Neuronal stem cell (in vitro differentiated cells): ENCODE data around the gene ACSS3.
"Not testable (repeated sequence)": the region's sequence is repeated elsewhere in the genome, so short reads cannot be mapped to it uniquely, and the experiment has no call there.

Source experiments
- DNase-seq: peaks from one replicate; pipeline ENCODE4 v3.0.0-alpha.2; 2013; ENCODE audit warnings: low spot score
- H2AFZ ChIP-seq: one replicate; pipeline ENCODE4 v1.6.1; 2013; ENCODE audit warnings: mild to moderate bottlenecking, low read length, inconsistent platforms
- H2AK5ac ChIP-seq: 2 replicates; pipeline ENCODE4 v1.6.1; 2013; ENCODE audit warnings: low read depth, mild to moderate bottlenecking, inconsistent platforms, low read length, moderate library complexity, mixed read lengths
- H2BK120ac ChIP-seq: 2 replicates; pipeline ENCODE4 v1.6.1; 2013; ENCODE audit warnings: low read depth, mild to moderate bottlenecking, inconsistent platforms, low read length, moderate library complexity, mixed read lengths
- H2BK12ac ChIP-seq: one replicate; pipeline ENCODE4 v1.6.1; 2013; ENCODE audit warnings: low read length, inconsistent platforms
- H2BK15ac ChIP-seq: 2 replicates; pipeline ENCODE4 v1.6.1; 2013; ENCODE audit warnings: mild to moderate bottlenecking, low read length, inconsistent platforms, mixed read lengths
- H2BK5ac ChIP-seq: one replicate; pipeline ENCODE4 v1.6.1; 2013; ENCODE audit warnings: inconsistent platforms, mild to moderate bottlenecking, low read length, moderate library complexity
- H3K14ac ChIP-seq: one replicate; pipeline ENCODE4 v1.6.1; 2013; ENCODE audit warnings: low read length, inconsistent platforms
- H3K18ac ChIP-seq: 2 replicates; pipeline ENCODE4 v1.6.1; 2013; ENCODE audit warnings: low read length, inconsistent platforms
- H3K23ac ChIP-seq: 2 replicates; pipeline ENCODE4 v1.6.1; 2013; ENCODE audit warnings: low read depth, mild to moderate bottlenecking, mixed read lengths, low read length, inconsistent platforms; ENCODE audit not compliant: poor library complexity
- H3K27ac ChIP-seq: replicated peaks from 3 replicates; pipeline ENCODE4 v1.5.1; 2013; ENCODE audit warnings: low read length, inconsistent platforms
- H3K27me3 ChIP-seq, 3 experiments: 2 replicates each; pipeline ENCODE4 v1.6.1; 2013; ENCODE audit warnings: low read length in 3 of 3, mild to moderate bottlenecking in 2 of 3, inconsistent platforms in 1 of 3, low read depth in 1 of 3, mixed read lengths in 1 of 3, moderate library complexity in 1 of 3; ENCODE audit not compliant: control insufficient read depth in 3 of 3, insufficient read depth in 3 of 3
- H3K36me3 ChIP-seq, 2 donors: replicated peaks in 1 of 2; 2 replicates each; pipeline ENCODE4 v1.6.1; 2013; ENCODE audit warnings: low read length in 2 of 2; ENCODE audit not compliant: control insufficient read depth in 2 of 2, insufficient read depth in 2 of 2
- H3K4ac ChIP-seq: 2 replicates; pipeline ENCODE4 v1.6.1; 2013; ENCODE audit warnings: inconsistent platforms, mild to moderate bottlenecking, low read length, moderate library complexity
- H3K4me1 ChIP-seq, 2 donors: 1 replicate in 1 of 2; 2 replicates in 1 of 2; pipeline ENCODE4 v1.6.1; 2013; ENCODE audit warnings: low read length in 2 of 2, low read depth in 1 of 2; ENCODE audit not compliant: control insufficient read depth in 2 of 2, insufficient read depth in 1 of 2
- H3K4me2 ChIP-seq: one replicate; pipeline ENCODE4 v1.6.1; 2013; ENCODE audit warnings: mild to moderate bottlenecking, low read length, inconsistent platforms; ENCODE audit not compliant: insufficient read depth, poor library complexity, severe bottlenecking
- H3K4me3 ChIP-seq, 2 donors: 2 replicates each; pipeline ENCODE4 v1.5.1; 2013; ENCODE audit warnings: low read length in 2 of 2, mild to moderate bottlenecking in 2 of 2, inconsistent platforms in 1 of 2, moderate library complexity in 1 of 2
- H3K79me1 ChIP-seq: one replicate; pipeline ENCODE4 v1.6.1; 2013; ENCODE audit warnings: low read depth, mild to moderate bottlenecking, inconsistent platforms, low read length, moderate library complexity
- H3K9ac ChIP-seq: one replicate; pipeline ENCODE4 v1.6.1; 2013; ENCODE audit warnings: mild to moderate bottlenecking, low read depth, low read length, inconsistent platforms; ENCODE audit not compliant: poor library complexity
- H3K9me3 ChIP-seq, 2 donors: replicated peaks in 1 of 2; 2 replicates each; pipeline versions ENCODE3 to v1.6.1; 2013; ENCODE audit warnings: low read length in 2 of 2, mild to moderate bottlenecking in 2 of 2, inconsistent platforms in 1 of 2, low read depth in 1 of 2, mixed read lengths in 1 of 2, moderate library complexity in 1 of 2; ENCODE audit not compliant: control insufficient read depth in 2 of 2, insufficient read depth in 1 of 2
- H4K8ac ChIP-seq: one replicate; pipeline ENCODE4 v1.6.1; 2013; ENCODE audit warnings: low read depth, mild to moderate bottlenecking, inconsistent platforms, low read length, moderate library complexity
- H4K91ac ChIP-seq: one replicate; pipeline ENCODE4 v1.6.1; 2013; ENCODE audit warnings: low read length, low read depth, mild to moderate bottlenecking, inconsistent platforms; ENCODE audit not compliant: poor library complexity
- WGBS, 2 donors: extraction: QIAGEN DNeasy Blood & Tissue Kit; methylation state at CpG; one replicate each; pipeline ENCODE4 v1.1.7; 2013; ENCODE audit warnings: missing lambda C conversion rate in 2 of 2, mixed read lengths in 1 of 2; ENCODE audit not compliant: insufficient read length in 2 of 2, insufficient replicate concordance in 1 of 2; ENCODE audit errors: extremely low coverage in 2 of 2; 5-methylcytosine and 5-hydroxymethylcytosine counted together

The ACSS3 gene

GRCh38 chr12:81119069-81119468 lies 41.2 kb downstream of the ACSS3 start:
- H3K4me2 ChIP-seq, H3K27ac ChIP-seq, H3K27me3 ChIP-seq, H2BK5ac ChIP-seq, H3K4ac ChIP-seq, H4K91ac ChIP-seq, H3K4me3 ChIP-seq, H2BK15ac ChIP-seq, H4K8ac ChIP-seq, DNase-seq, H3K9ac ChIP-seq, H2AFZ ChIP-seq, H3K79me1 ChIP-seq, H3K4me1 ChIP-seq, H3K9me3 ChIP-seq, H3K23ac ChIP-seq, H2BK12ac ChIP-seq, H3K14ac ChIP-seq, H3K18ac ChIP-seq, H2BK120ac ChIP-seq, H2AK5ac ChIP-seq, H3K36me3 ChIP-seq: not testable (repeated sequence)
- whole genome bisulfite sequencing, 2 donors, result no CpG with 5 or more reads among the region's 3 CpGs

- whole genome bisulfite sequencing, 2 donors, result no CpG with 5 or more reads among the region's 2 CpGs
- no peak overlapping the region for H2BK15ac ChIP-seq
- H4K91ac ChIP-seq, result no peak overlapping the region
- H3K23ac ChIP-seq, result no peak overlapping the region
- no peak overlapping the region for H2AFZ ChIP-seq
- H2AK5ac ChIP-seq, result no peak overlapping the region
- H3K79me1 ChIP-seq, result no peaks in the 10 kb centered on the region
- H3K4me2 ChIP-seq, result no peak overlapping the region
- no peaks in the 10 kb centered on the region for H3K4me1 ChIP-seq
- DNase-seq, result no peak
- no peak overlapping the region for H3K18ac ChIP-seq
- H3K9me3 ChIP-seq, result no peaks in the 10 kb centered on the region
- no peak overlapping the region for H2BK5ac ChIP-seq
- H4K8ac ChIP-seq, result no peak overlapping the region
- no peak overlapping the region for H2BK120ac ChIP-seq
- H3K36me3 ChIP-seq, result no peaks in the 10 kb centered on the region
- H3K27ac ChIP-seq, result no peak overlapping the region
- H3K14ac ChIP-seq, result no peak overlapping the region
- H3K4ac ChIP-seq, result no peak overlapping the region
- no peaks in the 10 kb centered on the region for H3K27me3 ChIP-seq
- no peak overlapping the region for H2BK12ac ChIP-seq
- H3K9ac ChIP-seq, result no peak overlapping the region
- H3K4me3 ChIP-seq, result no peak overlapping the region
These were observed 43.1 kb downstream of the ACSS3 start for GRCh38 chr12:81120961-81121360.

- Histone ChIP-seq H2AFZ (no peak overlapping the region), H3K4me1 (no peaks in the 10 kb centered on the region), H3K23ac (no peak overlapping the region), H2BK5ac (no peak overlapping the region), H2BK12ac (no peak overlapping the region), H4K8ac (no peak overlapping the region), H3K79me1 (no peaks in the 10 kb centered on the region), H3K4ac (no peak overlapping the region), H3K9ac (no peak overlapping the region), H2AK5ac (no peak overlapping the region), H3K36me3 (no peaks in the 10 kb centered on the region), H3K14ac (no peak overlapping the region), H3K9me3 (no peaks in the 10 kb centered on the region), H2BK15ac (no peak overlapping the region), H3K27ac (no peak overlapping the region), H3K4me3 (no peak overlapping the region), H4K91ac (no peak overlapping the region), H2BK120ac (no peak overlapping the region), H3K27me3 (no peaks in the 10 kb centered on the region), H3K4me2 (no peak overlapping the region), H3K18ac (no peak overlapping the region)
- no CpG with 5 or more reads among the region's 3 CpGs for WGBS, 2 donors
- DNase-seq, result no peak
These were observed 45.7 kb downstream of the ACSS3 start for GRCh38 chr12:81123611-81124010.

- no peaks in the 10 kb centered on the region for H3K4me1 ChIP-seq
- H3K9me3 ChIP-seq, result no peaks in the 10 kb centered on the region
- no peak overlapping the region for H3K23ac ChIP-seq
- H3K18ac ChIP-seq, result no peak overlapping the region
- WGBS, 2 donors, result 100% methylated on average over 2 of the region's 8 CpGs; no CpG with 5 or more reads in 1 of the 2 donors
- H2BK5ac ChIP-seq, result no peak overlapping the region
- H2BK120ac ChIP-seq, result no peak overlapping the region
- H3K36me3 ChIP-seq, result no peaks in the 10 kb centered on the region
- no peak for DNase-seq
- H3K9ac ChIP-seq, result no peak overlapping the region
- H3K4me3 ChIP-seq, result no peak overlapping the region
- H3K4me2 ChIP-seq, result no peak overlapping the region
- no peak overlapping the region for H3K14ac ChIP-seq
- H2AK5ac ChIP-seq, result no peak overlapping the region
- no peak overlapping the region for H2AFZ ChIP-seq
- no peak overlapping the region for H4K8ac ChIP-seq
- H3K4ac ChIP-seq, result no peak overlapping the region
- no peak overlapping the region for H3K27ac ChIP-seq
- no peaks in the 10 kb centered on the region for H3K79me1 ChIP-seq
- no peaks in the 10 kb centered on the region for H3K27me3 ChIP-seq
- no peak overlapping the region for H4K91ac ChIP-seq
- no peak overlapping the region for H2BK15ac ChIP-seq
- H2BK12ac ChIP-seq, result no peak overlapping the region
These were observed 47.8 kb downstream of the ACSS3 start for GRCh38 chr12:81125691-81126090.
